Measurements from ENCODE around the gene TRNP1.
"Not testable (repeated sequence)": the region's sequence is repeated elsewhere in the genome, so short reads cannot be mapped to it uniquely, and the experiment has no call there.

The TRNP1 gene

GRCh38 chr1:26976621-26977510 lies 16.6 kb upstream of the TRNP1 start:
- no peak for DNase-seq

DNA sequence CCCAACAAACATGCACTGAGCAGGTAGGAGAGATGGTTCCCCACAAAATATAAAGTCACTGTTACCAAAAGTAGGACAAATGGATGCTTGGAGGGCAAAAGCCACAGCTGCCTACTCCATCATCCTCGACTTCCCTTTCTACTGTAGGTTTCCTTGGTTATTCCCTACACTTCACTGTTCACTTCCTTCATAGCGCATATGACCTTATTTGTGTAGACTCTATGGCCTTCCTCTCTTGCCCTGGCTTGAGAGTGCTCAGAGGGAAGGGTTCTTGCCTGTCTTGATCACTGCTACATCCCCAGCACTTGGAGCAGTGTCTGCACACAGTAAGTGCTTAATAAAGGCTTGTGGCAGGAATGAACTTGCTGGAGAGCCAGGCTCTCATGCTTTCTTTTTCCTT lies 14.6 kb upstream of the TRNP1 start:
- no peak for DNase-seq

GRCh38 chr1:26981146-26981846 lies 12.2 kb upstream of the TRNP1 start:
- DNase-seq, result no peak

GRCh38 chr1:26983863-26984262 lies 9.6 kb upstream of the TRNP1 start:
- DNase-seq, result no peak

- DNase-seq, result no peak
Observed at GRCh38 chr1:26984291-26984690, 9.2 kb upstream of the TRNP1 start.

DNA sequence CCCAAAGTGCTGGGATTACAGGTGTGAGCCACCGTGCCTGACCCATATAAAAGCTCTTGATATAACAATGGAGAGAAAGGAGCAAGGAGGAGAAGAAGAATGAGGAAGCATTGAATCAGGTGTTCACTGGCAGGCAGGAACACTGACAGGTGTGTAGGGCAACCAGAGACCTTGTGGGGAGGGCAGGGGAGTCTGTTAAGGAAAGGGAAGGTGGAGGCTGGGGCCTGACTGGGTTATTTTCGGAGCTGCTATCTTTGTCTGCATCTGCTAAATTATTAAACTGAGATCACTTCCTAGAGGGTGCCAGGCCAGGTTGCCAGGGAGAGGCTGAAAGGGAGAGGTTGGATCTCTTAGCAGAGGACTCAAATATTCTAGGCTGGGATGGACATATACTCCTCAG lies 6.8 kb upstream of the TRNP1 start:
- DNase-seq, result no peak

DNA sequence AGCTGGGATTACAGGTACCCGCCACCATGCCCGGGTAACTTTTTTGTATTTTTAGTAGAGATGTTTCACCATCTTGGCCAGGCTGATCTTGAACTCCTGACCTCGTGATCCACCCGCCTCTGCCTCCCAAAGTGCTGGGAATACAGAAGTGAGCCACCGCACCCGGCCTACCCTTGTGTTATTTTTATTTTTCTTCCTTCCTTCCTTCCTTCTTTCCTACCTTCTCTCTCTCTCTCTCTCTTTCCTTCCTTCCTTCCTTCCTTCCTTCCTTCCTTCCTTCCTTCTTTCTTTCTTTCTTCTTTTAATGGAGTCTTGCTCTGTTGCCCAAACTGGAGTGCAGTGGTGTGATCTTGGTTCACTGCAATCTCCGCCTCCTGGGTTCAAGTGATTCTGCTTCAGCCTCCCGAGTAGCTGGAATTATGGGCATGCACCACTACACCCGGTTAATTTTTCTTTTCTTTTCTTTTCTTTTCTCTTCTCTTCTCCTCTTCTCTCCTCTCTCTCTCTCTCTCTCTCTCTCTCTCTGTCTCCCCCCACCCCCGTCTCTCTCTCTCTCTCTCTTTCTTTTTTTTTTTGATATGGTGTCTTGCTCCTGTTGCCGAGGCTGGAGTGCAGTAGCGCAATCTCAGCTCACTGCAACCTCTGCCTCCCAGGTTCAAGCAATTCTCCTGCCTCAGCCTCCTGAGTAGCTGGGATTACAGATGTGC lies 3.9 kb upstream of the TRNP1 start:
- not testable (repeated sequence) for DNase-seq

- DNase-seq, result peak in 1 of 2 donors; percentile 32
Observed at GRCh38 chr1:26991310-26992116, 2.0 kb upstream of the TRNP1 start.

- peak in 1 of 2 donors; percentile 27 for DNase-seq
Observed at GRCh38 chr1:26994020-26994786, 711 bp downstream of the TRNP1 start.

DNA sequence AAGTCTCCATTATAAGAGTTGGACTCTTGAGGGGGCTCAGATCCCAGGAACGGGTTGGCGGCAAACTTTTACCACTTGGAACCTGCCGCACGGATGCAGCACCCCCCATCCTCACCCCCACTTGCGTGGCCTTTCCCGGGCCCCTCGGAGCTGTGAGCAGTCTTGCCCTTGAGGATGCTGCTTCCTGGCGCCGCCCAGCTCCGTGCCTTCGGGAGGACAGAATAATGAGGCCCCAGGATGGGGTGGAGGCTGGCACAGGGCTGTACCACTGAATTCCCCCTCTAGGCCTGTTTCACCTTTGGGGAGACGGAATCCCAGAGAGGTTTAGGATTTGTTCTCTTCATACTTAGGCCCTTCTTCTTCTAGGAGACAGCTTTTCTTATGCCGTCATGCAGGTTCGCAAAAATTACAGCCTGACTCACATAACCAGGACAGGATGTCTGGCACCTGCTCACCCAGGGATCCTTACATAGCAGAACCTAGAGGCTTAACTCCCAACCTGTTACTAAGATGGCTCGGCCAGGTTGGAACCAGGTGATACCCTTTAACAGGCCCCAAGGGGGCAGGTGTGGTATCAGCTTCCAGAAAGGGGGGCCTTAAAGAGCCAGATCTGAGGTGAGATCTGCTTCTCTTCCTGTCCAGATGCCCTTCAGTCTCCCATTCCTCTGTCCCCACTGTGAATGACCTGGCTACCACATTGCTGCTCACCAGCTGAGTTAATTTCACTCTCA lies 1.5 kb downstream of the TRNP1 start:
- DNase-seq, result no peak

DNA sequence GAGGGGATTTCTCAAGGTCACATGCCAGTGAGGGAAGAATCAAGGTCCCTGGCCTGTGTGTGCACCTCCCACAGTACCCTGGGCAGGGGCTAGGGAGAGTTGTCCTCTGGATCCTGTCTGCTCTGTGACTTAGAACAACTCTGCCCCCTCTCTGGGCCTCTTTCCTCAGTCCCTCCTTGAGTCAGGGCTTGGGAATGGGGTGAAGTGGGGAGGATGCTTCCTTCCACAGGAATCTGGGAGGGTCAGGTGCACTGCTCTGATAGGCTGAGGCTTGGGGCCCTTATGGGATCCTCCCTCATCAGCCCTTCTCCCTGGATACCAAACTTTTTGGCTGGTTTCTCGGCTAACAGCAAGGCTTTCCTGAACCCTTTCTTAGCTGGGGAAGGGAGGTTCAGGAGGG lies 2.5 kb downstream of the TRNP1 start:
- DNase-seq, result no peak

DNA sequence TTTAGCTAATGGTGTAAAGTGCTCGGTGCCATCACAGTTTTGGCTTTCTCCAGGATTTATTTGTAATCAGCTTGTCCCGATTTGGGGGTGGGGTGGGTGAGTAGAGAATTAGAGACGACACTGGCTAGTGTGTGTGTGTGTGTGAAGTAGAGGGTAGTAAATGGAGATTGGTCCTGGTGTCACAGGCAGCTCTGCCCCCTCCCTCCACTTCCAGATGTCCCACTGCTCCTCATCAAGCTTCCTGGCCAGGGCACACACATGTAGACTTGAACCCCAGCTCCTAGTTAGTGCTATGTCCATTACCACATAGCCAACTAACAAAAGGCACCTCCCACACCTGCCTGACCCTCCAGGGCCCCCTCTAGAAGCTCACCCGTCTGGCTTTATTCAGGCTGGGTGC lies 3.2 kb downstream of the TRNP1 start:
- no peak for DNase-seq

DNA sequence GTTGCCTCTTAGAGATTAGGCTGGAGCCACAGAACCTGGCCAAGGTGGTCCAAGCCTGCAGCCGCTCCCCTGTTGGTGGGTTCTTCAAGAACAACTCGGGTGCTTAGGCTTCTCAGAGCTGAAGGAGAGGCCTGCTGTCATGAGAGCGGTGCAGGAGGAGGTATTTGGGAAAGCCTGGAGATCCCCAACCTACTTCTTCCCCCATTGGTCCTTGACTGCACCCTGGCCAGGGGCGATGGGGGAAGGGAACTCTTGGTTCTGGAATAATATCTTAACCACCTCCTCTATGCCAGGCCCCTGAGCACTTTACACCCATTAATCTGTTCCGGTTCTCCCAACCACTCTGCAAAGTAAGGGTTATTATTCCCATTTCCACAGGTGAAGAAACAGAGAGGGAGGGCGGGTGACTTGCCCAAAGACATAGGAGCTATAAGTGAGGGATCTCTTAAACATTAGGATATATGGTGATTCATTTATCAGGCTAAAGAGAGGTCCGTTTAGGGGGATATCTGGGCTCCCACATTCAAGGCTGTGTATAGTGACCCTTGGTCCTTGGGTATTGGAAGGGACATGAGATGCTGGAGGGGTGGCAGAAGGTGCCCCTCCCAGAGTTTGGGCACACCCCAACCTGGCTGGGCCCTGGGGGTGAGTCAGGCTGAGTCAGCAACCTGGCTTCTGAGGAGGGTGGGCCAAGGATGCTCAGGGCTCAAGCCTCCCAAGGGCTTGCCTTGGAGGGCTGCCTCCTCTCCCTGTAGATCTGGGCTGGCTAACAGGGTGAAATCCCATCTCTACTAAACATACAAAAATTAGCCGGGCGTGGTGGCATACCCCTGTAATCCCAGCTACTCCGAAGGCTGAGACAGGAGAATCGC lies 5.2 kb downstream of the TRNP1 start:
- no peak for DNase-seq

- DNase-seq, result no peak
Observed at GRCh38 chr1:26999440-26999987, 6.0 kb downstream of the TRNP1 start.

DNA sequence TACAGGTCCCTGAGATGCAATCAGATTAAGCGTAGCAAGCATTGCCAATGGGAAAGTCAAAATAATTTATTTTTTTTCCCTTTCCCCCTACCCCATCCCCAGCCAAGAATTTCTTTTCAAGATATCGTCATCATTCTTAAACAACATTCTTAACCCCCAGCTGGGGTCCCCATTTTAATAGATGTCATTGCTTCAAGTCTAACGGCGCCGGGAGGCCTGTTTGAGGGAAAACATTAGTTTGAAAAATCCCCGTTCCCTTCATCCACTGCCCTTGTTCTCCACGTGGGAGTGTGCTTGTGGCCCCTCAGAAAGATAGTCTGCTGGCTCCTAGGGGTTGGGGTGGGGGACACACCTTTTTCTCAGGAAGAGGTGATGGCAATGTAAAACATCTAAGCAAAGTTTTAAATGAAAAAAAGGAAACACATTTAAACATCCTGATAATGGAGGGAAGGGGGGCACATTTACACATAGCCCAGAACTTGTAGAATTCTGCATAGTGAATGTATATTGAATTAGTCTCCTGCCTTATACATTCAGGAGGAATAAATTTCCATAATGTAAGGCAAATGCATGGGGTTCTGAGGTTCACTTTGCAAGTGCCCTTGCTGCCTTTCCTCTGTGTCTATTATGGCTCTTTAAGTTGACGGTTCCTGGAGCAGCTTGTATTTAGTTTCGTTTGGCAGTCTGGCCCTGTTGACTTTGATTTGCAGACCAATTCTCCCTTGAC lies 6.8 kb downstream of the TRNP1 start:
- no peak for DNase-seq

DNA sequence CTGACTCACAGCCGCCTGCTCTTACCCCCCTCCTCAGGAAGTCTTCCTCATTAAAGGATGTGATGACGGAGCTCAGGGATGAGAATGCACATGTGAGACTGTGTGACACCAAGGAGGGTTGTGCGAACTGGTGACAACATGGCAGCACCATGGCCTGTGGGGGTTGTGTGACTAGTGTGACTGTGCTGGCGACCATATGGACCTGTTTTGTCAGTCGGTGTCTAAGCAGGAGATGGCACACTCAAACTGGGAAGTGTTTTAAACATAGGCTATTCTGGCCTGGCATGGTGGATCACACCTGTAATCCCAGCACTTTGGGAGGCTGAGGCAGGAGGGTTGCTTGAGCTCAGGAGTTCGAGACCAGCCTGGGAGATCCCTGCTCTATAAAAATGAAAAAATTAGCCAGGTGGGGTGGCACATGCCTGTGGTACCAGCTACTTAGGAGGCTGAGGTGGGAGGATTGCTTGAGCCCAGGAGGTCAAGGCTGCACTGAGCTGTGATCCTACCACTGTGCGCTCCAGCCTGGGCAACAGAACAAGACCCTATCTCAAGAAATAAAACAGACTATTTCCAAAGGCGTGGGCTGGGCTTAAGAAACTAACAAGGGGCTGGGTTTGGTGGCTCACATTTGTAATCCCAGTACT lies 7.4 kb downstream of the TRNP1 start:
- DNase-seq, result peak in 1 of 2 donors; percentile 27

- DNase-seq, result peak; percentile 35 to 71
Observed at GRCh38 chr1:27001570-27002360, 8.3 kb downstream of the TRNP1 start.
